ENCODE results near the gene TBCD. TPM values are rescaled to one million over a fixed set of nuclear protein-coding genes. Genes with fewer than 3 reads are reported as not detected.
"Not testable (repeated sequence)": the region's sequence is repeated elsewhere in the genome, so short reads cannot be mapped to it uniquely, and the experiment has no call there.

The TBCD gene
- total RNA-seq, 2 donors from 2014 or later: 64.0 to 123 TPM

DNA sequence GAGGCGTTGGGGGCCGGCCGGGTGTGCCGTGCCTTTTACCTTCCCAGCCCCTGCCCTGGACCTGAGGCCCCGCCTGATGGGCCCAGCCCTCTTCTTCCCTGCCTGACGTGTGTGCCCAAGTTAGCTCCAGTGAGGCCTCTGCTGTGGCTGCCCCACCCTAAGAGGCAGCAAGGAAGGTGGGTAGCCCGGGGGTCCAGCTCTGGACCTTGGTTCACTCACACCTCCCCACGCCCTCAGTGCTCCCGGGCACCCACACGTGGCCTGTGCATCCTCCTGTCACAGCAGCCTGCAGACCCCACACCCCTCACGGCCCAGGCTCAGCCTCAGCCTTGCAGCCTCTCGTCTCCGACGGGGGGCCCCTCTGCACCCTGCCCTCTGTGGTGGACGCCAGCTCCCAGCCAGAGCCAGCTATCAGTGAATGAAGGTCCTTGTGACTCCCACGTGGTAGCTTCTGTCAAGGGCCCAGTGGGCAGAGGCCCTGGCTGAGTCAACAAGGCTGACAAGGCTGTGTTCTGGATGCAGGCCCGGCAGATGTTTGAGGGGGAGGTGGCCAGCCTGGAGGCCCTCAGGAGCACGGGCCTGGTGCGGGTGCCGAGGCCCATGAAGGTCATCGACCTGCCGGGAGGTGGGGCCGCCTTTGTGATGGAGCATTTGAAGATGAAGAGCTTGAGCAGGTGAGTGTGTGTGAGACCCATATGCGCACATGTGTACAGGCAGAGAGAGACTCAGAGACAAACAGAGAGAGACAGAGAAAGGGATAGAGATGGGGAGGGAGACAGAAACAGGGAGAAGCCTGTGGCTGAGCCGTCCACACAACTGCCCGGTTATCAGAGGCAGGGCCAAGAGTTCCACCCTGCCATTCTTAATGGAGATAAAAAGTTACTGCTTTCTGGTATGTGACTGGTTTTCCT lies 13.6 kb upstream of the TBCD start:
- WGBS: 88% methylated on average over 26 of the region's 26 CpGs
- TF ChIP-seq POLR2AphosphoS5 (IDR thresholded peaks at IDR 0.05): no peak
- TF ChIP-seq CTCF (IDR thresholded peaks at IDR 0.05): no peak
- no peak for TF ChIP-seq POLR2A (IDR thresholded peaks at IDR 0.05)
- intact Hi-C loops (cut with DNase I): no loop called here
- H3K27me3 ChIP-seq (replicated peaks; ENCODE audit: insufficient read depth): no peaks in the 10 kb centered on the region
- peaks cover 2% of the 10 kb centered on the region for H3K4me1 ChIP-seq (replicated peaks)
- peaks cover 0 to 8% of the 10 kb centered on the region in 2 donors for H3K36me3 ChIP-seq
- H3K4me3 ChIP-seq: no peak overlapping the region
- H3K9me3 ChIP-seq: no peaks in the 10 kb centered on the region
- DNase-seq (ENCODE audit: low spot score): no peak
- H3K27ac ChIP-seq: no peak overlapping the region

GRCh38 chr17:82740906-82741759 lies 10.7 kb upstream of the TBCD start:
- no peak for DNase-seq (ENCODE audit: low spot score)
- H3K9me3 ChIP-seq: no peaks in the 10 kb centered on the region
- no peak overlapping the region for H3K27ac ChIP-seq
- peaks cover 2% of the 10 kb centered on the region for H3K4me1 ChIP-seq (replicated peaks)
- H3K36me3 ChIP-seq: peaks cover 0 to 8% of the 10 kb centered on the region in 2 donors
- 95% methylated on average over 10 of the region's 10 CpGs for WGBS
- TF ChIP-seq POLR2A (IDR thresholded peaks at IDR 0.05) (no peak), POLR2AphosphoS5 (IDR thresholded peaks at IDR 0.05) (no peak), CTCF (IDR thresholded peaks at IDR 0.05) (no peak)
- no peak overlapping the region for H3K4me3 ChIP-seq
- intact Hi-C loops (cut with DNase I): no loop called here
- no peaks in the 10 kb centered on the region for H3K27me3 ChIP-seq (replicated peaks; ENCODE audit: insufficient read depth)

GRCh38 chr17:82743344-82744219 lies 8.3 kb upstream of the TBCD start:
- no peaks in the 10 kb centered on the region for H3K27me3 ChIP-seq (replicated peaks; ENCODE audit: insufficient read depth)
- intact Hi-C loops (cut with DNase I): no loop called here
- H3K4me1 ChIP-seq (replicated peaks): no peaks in the 10 kb centered on the region
- 89% methylated on average over 16 of the region's 16 CpGs for WGBS
- H3K36me3 ChIP-seq: peaks cover 0 to 8% of the 10 kb centered on the region in 2 donors
- H3K9me3 ChIP-seq: no peaks in the 10 kb centered on the region
- TF ChIP-seq CTCF (IDR thresholded peaks at IDR 0.05) (no peak), POLR2A (IDR thresholded peaks at IDR 0.05) (no peak), POLR2AphosphoS5 (IDR thresholded peaks at IDR 0.05) (no peak)
- no peak overlapping the region for H3K4me3 ChIP-seq
- H3K27ac ChIP-seq: no peak overlapping the region
- DNase-seq (ENCODE audit: low spot score): no peak

DNA sequence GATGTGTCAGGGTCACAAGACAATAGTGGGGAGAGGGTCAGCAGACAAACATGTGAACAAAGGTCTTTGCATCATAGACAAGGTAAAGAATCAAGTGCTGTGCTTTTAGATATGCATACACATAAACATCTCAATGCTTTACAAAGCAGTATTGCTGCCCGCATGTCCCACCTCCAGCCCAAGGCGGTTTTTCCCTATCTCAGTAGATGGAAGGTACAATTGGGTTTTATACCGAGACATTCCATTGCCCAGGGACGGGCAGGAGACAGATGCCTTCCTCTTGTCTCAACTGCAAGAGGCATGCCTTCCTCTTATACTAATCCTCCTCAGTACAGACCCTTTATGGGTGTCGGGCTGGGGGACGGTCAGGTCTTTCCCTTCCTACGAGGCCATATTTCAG lies 7.1 kb upstream of the TBCD start:
- H3K27me3 ChIP-seq (replicated peaks; ENCODE audit: insufficient read depth); H3K27ac ChIP-seq; H3K9me3 ChIP-seq; H3K4me3 ChIP-seq; DNase-seq (ENCODE audit: low spot score); H3K36me3 ChIP-seq; H3K4me1 ChIP-seq (replicated peaks); intact Hi-C loops (cut with DNase I): not testable (repeated sequence)
- 64% methylated on average over 7 of the region's 7 CpGs for WGBS

- TF ChIP-seq POLR2AphosphoS5 (IDR thresholded peaks at IDR 0.05) (peak; percentile 21), CTCF (IDR thresholded peaks at IDR 0.05) (no peak), POLR2A (IDR thresholded peaks at IDR 0.05) (no peak)
- intact Hi-C loops (cut with DNase I): no loop called here
- no peak overlapping the region for H3K4me3 ChIP-seq
- WGBS: 74% methylated on average over 8 of the region's 8 CpGs
- H3K4me1 ChIP-seq (replicated peaks): no peaks in the 10 kb centered on the region
- peaks cover 0 to 6% of the 10 kb centered on the region in 2 donors for H3K36me3 ChIP-seq
- no peaks in the 10 kb centered on the region for H3K27me3 ChIP-seq (replicated peaks; ENCODE audit: insufficient read depth)
- H3K27ac ChIP-seq: no peak overlapping the region
- DNase-seq (ENCODE audit: low spot score): no peak
- H3K9me3 ChIP-seq: no peaks in the 10 kb centered on the region
Measured at GRCh38 chr17:82745524-82745923, 6.3 kb upstream of the TBCD start.
